ENCODE data around the gene FMN2.

Gene FMN2

GRCh38 chr1:240280560-240281322 is 189.1 kb downstream of the FMN2 start (continued):
- peak; percentile 94 for TF ChIP-seq ZNF843 (tag by site-specific recombination; IDR thresholded peaks at IDR 0.05)
- TF ChIP-seq ZNF768 (tag by site-specific recombination; IDR thresholded peaks at IDR 0.05): no peak
- no peak for TF ChIP-seq HIC1 (tag by site-specific recombination; IDR thresholded peaks at IDR 0.05)
- no peak for TF ChIP-seq ZNF140 (tag by site-specific recombination; IDR thresholded peaks at IDR 0.05)
- no peak for TF ChIP-seq ZNF449 (tag by site-specific recombination; IDR thresholded peaks at IDR 0.05)
- TF ChIP-seq TRIM28 (IDR thresholded peaks at IDR 0.05; ENCODE audit: borderline replicate concordance, low read length): peak; percentile 72; the same call in 1 of the 2 replicates
- no peak for TF ChIP-seq ZNF214 (tag by site-specific recombination; IDR thresholded peaks at IDR 0.05; ENCODE audit: borderline replicate concordance)
- no peak for TF ChIP-seq ZNF274 (IDR thresholded peaks at IDR 0.05; ENCODE audit: low read length)
- TF ChIP-seq ZNF274 (tag by site-specific recombination; IDR thresholded peaks at IDR 0.05; ENCODE audit: borderline replicate concordance): no peak
- TF ChIP-seq PRDM4 (tag by site-specific recombination; IDR thresholded peaks at IDR 0.05): no peak
- no peak for TF ChIP-seq ZNF677 (tag by site-specific recombination; IDR thresholded peaks at IDR 0.05)

GRCh38 chr1:240282061-240282830 is 190.6 kb downstream of the FMN2 start:
- ChIA-PET POLR2A (no interaction called here), CTCF (interaction anchor here (0.7 to 1.0 kb wide), 5 partner anchors 12 to 697 kb away, joined by 3 to 4 read pairs (median 3); no protein-coding TSS in a partner anchor)
- no peak for TF ChIP-seq HIC1 (tag by site-specific recombination; IDR thresholded peaks at IDR 0.05)
- no peak for TF ChIP-seq ZXDB (tag by site-specific recombination; IDR thresholded peaks at IDR 0.05)
- no peak for TF ChIP-seq OSR2 (tag by site-specific recombination; IDR thresholded peaks at IDR 0.05)
- no peaks in the 10 kb centered on the region for H3K9me3 ChIP-seq (ENCODE audit: control insufficient read depth, insufficient read depth, low read depth, low read length)
- H3K36me3 ChIP-seq (ENCODE audit: control insufficient read depth in 2 of 2, insufficient read depth in 1 of 2, low read length in 2 of 2): peaks cover 0 to 4% of the 10 kb centered on the region in 2 experiments; a peak in 1 of 3 replicates
- peaks cover 28% of the 10 kb centered on the region for H3K4me1 ChIP-seq (ENCODE audit: control insufficient read depth, insufficient read depth, low read length)
- no peak overlapping the region for H3K4me3 ChIP-seq (ENCODE audit: low read depth, low read length)
- no peak overlapping the region for H3K27ac ChIP-seq (ENCODE audit: extremely low read depth, low read depth, low read length)
